HL-60 (cell line): Measurements from ENCODE around the gene LAMC1.

ENCODE experiments used
- DNase-seq, 2 experiments: peaks; one replicate each; pipeline ENCODE4 v3.0.0-alpha.2; 2010 to 2020; ENCODE audit warnings: low read depth in 1 of 2, low spot score in 1 of 2
- H3K27ac ChIP-seq: fragments of 250-450 bp; sonication (Bioruptor Pico); replicated peaks from 2 replicates; pipeline ENCODE4 v1.5.1; 2020; ENCODE audit warnings: mild to moderate bottlenecking, moderate library complexity
- H3K27me3 ChIP-seq: fragments of 250-450 bp; sonication (Bioruptor Pico); 2 replicates; pipeline ENCODE4 v1.5.1; 2021; ENCODE audit warnings: mild to moderate bottlenecking, moderate library complexity; ENCODE audit not compliant: insufficient read depth, poor library complexity, severe bottlenecking
- H3K4me3 ChIP-seq: replicated peaks from 2 replicates; pipeline ENCODE4 v1.5.1; 2011; ENCODE audit warnings: mild to moderate bottlenecking, control low read depth, low read length; ENCODE audit not compliant: insufficient read depth
- GABPA ChIP-seq: IDR thresholded peaks from 2 replicates; pipeline ENCODE4 v1.6.1; 2012; ENCODE audit warnings: low read depth
- POLR2AphosphoS5 ChIP-seq: IDR thresholded peaks from 2 replicates; pipeline ENCODE4 v1.6.1; 2012; ENCODE audit warnings: low read depth
- SPI1 ChIP-seq: IDR thresholded peaks from 2 replicates; pipeline ENCODE4 v1.6.1; 2012; ENCODE audit warnings: low read depth, mild to moderate bottlenecking, borderline replicate concordance
- TF ChIP-seq, protein P1 (sequence below): IDR thresholded peaks from 2 replicates; pipeline ENCODE4 v1.6.1; 2012; ENCODE audit warnings: low read depth; ENCODE audit not compliant: insufficient replicate concordance
- TF ChIP-seq, protein P2 (sequence below): IDR thresholded peaks from one replicate; pipeline ENCODE4 v1.5.1; 2011; ENCODE audit warnings: low read length, control low read depth, inconsistent platforms; ENCODE audit not compliant: insufficient read depth

Gene LAMC1

DNA sequence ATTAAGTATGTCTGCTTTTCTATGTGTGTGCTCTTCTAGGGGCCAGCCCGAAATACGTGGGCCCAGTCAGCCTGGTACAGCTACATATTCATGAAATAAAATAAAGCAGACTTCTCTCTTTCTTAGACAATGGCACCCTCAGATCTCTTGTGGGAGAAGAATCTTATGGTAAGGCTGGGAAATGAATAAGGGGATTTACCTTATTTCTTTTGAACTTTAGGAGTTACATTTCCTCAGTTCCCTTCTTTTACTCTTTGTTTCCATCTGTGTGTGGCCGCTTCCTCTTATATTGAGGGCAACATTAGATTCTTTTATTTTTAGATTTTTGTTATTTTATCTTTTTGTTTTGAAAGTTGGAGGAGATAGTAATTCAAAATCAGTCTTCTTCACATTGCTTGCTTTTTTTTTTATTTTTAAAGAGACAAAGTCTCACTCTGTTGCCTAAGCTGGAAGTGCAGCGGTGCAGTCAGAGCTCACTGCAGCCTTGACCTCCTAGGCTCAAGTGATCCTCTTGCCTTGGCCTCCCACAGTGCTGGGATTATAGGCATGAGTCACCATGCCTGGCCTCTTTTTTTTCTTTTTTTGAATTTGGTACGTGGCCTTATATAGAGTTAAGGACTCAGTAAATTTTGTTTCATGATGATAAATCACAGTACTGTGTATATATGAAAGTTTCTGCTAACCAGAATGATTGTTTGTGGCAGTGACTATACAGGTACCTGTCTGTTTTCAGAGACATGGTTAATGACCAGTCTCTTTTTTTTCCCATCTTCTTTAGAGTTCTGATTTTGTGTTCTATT lies 9.1 kb downstream of the LAMC1 start:
- Histone ChIP-seq H3K4me3 (no peak overlapping the region), H3K27me3 (no peaks in the 10 kb centered on the region), H3K27ac (no peak overlapping the region)

DNA sequence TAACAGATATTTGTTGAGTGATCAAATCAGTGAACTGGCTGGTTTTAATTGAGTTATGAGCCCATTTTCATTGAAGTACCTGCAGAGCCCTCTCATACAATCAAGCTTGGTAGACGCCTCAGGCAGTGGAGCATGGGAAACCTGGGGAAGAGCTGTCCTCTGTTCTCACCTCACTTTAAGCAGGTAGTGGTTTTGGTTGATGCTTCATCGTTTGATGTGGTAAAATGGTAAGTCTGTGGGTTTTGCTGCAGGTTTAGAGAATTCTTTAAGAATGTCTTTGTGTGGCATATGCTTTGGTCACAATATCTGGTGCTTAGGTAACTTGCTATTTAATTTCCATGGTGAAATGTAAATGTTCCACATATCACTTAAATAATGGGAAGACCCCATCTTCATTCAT lies 10.0 kb downstream of the LAMC1 start:
- no peak overlapping the region for H3K27ac ChIP-seq
- TF ChIP-seq, protein P1, sequence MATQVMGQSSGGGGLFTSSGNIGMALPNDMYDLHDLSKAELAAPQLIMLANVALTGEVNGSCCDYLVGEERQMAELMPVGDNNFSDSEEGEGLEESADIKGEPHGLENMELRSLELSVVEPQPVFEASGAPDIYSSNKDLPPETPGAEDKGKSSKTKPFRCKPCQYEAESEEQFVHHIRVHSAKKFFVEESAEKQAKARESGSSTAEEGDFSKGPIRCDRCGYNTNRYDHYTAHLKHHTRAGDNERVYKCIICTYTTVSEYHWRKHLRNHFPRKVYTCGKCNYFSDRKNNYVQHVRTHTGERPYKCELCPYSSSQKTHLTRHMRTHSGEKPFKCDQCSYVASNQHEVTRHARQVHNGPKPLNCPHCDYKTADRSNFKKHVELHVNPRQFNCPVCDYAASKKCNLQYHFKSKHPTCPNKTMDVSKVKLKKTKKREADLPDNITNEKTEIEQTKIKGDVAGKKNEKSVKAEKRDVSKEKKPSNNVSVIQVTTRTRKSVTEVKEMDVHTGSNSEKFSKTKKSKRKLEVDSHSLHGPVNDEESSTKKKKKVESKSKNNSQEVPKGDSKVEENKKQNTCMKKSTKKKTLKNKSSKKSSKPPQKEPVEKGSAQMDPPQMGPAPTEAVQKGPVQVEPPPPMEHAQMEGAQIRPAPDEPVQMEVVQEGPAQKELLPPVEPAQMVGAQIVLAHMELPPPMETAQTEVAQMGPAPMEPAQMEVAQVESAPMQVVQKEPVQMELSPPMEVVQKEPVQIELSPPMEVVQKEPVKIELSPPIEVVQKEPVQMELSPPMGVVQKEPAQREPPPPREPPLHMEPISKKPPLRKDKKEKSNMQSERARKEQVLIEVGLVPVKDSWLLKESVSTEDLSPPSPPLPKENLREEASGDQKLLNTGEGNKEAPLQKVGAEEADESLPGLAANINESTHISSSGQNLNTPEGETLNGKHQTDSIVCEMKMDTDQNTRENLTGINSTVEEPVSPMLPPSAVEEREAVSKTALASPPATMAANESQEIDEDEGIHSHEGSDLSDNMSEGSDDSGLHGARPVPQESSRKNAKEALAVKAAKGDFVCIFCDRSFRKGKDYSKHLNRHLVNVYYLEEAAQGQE, result no peak
- TF ChIP-seq, protein P2, sequence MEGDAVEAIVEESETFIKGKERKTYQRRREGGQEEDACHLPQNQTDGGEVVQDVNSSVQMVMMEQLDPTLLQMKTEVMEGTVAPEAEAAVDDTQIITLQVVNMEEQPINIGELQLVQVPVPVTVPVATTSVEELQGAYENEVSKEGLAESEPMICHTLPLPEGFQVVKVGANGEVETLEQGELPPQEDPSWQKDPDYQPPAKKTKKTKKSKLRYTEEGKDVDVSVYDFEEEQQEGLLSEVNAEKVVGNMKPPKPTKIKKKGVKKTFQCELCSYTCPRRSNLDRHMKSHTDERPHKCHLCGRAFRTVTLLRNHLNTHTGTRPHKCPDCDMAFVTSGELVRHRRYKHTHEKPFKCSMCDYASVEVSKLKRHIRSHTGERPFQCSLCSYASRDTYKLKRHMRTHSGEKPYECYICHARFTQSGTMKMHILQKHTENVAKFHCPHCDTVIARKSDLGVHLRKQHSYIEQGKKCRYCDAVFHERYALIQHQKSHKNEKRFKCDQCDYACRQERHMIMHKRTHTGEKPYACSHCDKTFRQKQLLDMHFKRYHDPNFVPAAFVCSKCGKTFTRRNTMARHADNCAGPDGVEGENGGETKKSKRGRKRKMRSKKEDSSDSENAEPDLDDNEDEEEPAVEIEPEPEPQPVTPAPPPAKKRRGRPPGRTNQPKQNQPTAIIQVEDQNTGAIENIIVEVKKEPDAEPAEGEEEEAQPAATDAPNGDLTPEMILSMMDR, result no peak
- TF ChIP-seq GABPA, result no peak
- no peak for TF ChIP-seq SPI1
- no peak for TF ChIP-seq POLR2AphosphoS5
- no peaks in the 10 kb centered on the region for H3K27me3 ChIP-seq
- H3K4me3 ChIP-seq, result no peak overlapping the region
- DNase-seq, result no peak

More for the DNA sequence above, 9.1 kb downstream of the LAMC1 start:
- no peak for TF ChIP-seq GABPA
- TF ChIP-seq SPI1, result 0 out of 2 replicates have a peak, but pooled peaks have one; percentile 1
- TF ChIP-seq, protein P2, result no peak
- no peak for DNase-seq

DNA sequence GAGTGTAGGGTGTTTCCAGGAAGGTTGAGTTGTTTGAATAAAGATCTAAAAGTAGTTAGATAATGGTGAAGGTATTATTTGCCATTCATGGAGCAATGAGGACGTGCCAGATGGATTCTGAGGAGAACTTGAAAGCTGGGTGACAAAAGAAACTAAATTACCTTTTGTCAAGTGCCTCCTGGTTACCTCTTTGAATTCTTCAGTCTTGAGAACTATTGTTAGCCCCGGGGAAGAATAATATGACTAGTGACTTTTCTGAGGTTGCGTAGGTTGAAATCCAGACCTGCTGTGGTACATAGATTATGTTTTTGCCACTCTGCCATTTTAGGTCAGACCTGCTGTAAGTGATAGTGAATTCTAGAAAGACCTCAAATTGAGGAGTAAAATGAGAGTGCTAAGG lies 11.5 kb downstream of the LAMC1 start:
- no peak overlapping the region for H3K4me3 ChIP-seq
- TF ChIP-seq GABPA (no peak), POLR2AphosphoS5 (no peak), SPI1 (no peak)
- TF ChIP-seq, protein P2, result no peak
- TF ChIP-seq, protein P1, result no peak
- no peak overlapping the region for H3K27ac ChIP-seq
- no peak for DNase-seq
- no peaks in the 10 kb centered on the region for H3K27me3 ChIP-seq

DNA sequence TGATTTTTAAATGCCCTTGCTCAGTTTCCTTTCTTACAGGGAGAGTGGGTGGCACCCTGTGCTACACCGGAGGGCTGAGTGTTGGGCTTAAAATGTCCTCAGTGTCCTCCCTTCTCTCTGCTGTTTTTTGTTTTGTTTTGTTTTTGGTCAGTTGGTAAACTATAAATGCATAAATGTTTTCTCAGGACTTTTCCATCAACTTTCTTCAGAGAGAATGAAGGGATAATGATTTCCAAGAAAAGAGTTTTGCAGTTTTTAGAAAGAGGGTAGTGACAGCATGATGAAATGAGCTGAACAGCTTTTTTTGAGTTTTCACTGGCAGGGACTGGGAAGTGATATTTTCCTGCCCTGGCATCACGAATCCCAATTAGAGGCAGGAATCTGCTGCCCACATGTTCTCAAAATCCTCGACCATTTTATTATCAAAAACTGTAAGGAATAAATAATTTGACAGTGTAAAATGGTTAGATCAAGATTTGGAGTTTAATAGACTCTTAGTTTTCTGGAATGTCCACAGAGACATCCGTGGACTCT lies 15.2 kb downstream of the LAMC1 start:
- no peak for DNase-seq

More for the DNA sequence above, 15.2 kb downstream of the LAMC1 start:
- no peak overlapping the region for H3K27ac ChIP-seq
- H3K27me3 ChIP-seq, result no peaks in the 10 kb centered on the region
- TF ChIP-seq, protein P2, result no peak
- no peak for TF ChIP-seq POLR2AphosphoS5
- TF ChIP-seq GABPA, result no peak
- no peak for TF ChIP-seq SPI1
- TF ChIP-seq, protein P1, result no peak
- no peak overlapping the region for H3K4me3 ChIP-seq
